DMS153 treated with DMSO at 0.1 percent for 48 hours (cell line): Measurements from ENCODE around the gene INSM1.
A peak's percentile ranks its signal among the peaks of the same experiment; 100 is the strongest.

Experiments used
- DNase-seq: peaks from one replicate; lab custom pipeline; 2025; ENCODE audit not compliant: unreplicated experiment; lab: John Stamatoyannopoulos, UW

Gene INSM1

GRCh38 chr20:20393207-20394120 is 25.6 kb downstream of the INSM1 start:
- no peak for DNase-seq

DNA sequence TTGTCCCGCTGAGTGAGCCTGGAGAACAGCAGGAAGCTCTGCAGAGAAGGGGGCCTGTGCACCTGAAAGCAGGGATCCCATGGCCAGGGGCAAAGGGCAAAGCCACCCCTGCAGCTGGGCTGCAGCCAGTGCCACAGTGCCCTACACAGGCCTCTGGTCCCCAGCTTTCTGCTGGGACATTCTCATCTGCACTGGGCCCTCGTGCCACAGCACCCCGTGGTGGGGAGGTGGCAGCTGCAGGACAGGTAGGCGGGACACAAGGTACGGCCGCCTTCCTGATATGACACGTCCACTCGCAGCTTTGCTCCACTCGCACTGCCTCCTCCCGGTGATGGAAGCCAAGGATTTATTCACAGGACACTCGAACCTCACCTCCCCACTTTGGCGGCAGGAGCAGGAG is 27.2 kb downstream of the INSM1 start:
- no peak for DNase-seq

DNA sequence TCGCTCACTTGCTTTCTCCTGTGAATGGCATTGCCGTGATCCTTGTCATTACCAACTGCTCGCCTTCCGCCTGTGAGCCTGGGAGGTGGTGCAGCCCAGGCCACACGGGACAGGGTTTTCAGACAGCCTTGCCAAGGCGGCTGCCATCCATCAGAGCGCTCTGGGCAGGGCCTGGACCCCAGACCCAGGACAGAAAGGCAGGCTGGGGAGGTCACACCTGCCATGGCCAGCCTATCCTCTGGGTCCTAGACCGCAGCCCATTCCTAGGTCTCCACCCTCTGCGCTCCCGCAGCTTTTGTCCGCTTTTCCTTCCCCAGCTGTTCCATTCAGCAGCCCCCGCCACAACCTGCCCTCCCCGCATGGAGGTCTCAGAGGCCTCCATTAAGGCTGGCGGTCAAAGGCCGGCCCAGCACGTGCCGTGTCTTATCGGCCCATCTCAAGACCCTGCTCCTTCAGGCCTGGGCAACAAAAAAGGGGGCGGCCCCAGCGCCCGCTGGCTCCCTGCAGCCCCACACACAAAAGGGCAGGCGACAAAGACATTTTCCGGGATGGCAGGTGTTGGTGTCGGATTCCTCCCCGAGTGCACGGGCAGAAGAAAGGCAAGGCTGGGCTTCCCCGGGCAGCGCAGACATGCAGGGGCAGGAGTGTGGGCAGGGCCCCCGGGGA is 28.1 kb downstream of the INSM1 start:
- DNase-seq: peak; percentile 77

GRCh38 chr20:20396794-20397193 is 28.9 kb downstream of the INSM1 start:
- no peak for DNase-seq

DNA sequence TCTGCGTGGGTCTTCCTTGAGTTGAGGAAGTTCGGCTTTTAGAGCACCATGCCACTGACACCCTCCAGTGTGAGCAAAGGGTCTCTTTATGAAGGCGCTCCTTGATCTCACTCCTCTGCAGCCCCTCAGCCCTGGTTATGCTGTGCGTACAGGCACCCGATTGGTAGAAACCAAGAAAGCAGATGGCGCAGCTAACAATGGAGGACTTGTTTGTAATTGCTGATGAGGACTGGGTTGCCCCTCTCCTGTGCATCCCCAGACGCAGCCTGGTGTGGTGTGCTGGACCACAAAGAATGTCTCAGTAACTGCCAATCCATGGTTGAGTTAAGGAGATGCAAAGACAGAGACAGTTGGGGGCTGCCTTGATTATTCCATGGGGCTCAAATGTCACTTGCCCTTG is 30.2 kb downstream of the INSM1 start:
- DNase-seq: no peak

DNA sequence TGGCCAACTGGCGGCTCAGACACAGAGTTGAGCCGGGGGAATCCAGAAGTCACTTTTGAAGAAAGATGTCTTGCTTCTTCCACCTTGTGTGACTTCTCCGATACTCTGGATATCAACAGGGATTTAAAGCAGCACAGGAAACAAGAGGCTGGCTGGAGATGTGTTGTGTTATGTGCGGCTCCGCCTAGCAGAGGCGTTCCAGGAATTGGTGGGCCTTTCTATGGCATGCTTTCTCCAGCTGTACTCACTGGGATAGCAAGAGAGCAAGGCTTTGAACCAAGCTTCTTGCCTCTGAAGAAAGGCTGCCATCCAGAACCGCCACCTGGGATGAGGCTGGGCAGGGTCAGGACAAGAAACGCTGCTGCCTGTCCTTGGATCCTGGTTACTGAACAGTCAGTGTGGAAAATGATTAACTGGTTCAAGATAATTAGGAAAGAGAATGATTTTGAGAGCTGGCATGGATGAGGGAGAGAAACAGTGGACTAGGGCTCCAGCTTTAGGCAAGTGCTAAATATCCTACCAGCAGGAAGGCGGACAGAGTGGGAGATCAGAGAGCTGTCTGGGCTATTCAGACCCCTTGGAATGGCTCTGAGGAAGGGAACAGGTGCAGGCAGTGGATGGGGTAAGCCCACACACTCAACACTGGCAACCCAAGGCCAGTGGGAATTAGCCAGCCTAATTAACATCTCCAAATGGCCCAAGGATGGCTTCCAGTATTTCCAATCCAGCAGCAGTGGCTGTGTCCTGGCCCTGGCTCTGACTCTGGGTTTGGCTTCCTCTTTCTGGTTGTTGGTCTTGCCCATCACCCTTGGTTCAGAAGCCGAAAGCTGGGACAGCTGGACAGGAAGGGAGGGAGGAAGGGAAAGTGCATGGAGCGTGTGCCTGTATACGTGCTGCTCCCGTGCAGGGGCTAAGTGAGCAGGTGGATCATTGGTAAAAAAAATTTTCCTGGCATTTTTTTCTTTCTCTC is 31.9 kb downstream of the INSM1 start:
- no peak for DNase-seq

DNA sequence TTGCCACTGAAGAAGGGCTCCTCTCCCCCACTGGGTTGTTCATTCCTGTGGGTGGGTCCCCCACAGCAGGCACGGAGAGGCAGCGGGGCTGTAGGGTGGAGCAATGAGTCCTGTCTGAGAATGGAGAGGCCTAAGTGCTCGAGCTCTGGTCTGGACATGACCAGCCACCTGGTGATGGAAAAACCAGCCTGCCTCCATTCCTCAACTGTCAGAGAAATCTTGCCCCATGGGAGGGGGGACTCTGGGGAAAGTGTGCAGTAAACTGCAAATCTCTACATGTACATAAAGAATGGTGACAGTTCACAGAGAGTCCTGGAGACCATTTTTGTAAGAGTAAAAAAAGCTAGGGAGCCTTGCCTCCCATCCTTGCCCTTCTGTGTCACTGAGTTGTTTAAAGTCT is 34.1 kb downstream of the INSM1 start:
- no peak for DNase-seq

DNA sequence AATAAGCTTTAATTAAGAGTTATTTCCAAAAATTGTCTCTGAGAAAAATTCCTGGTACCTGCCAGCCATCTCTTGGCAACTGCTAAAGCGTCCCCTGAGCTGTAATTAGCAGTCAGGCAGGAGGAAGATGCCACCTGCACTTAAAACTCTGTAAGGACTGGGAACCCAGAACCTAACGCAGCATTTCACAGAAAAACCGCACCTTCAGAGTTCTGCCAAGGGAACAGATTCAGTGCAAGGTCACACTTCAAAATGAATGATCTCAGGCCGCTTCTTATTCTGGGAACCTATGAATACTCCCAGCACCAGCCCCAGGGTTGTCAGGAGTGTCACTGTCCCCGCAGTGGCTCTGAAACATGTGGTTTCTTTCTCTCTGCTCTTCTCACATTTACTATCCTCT is 36.7 kb downstream of the INSM1 start:
- DNase-seq: no peak

- DNase-seq: no peak
These were observed 37.7 kb downstream of the INSM1 start for GRCh38 chr20:20405623-20406022.

GRCh38 chr20:20406306-20406705 is 38.4 kb downstream of the INSM1 start:
- DNase-seq: no peak

GRCh38 chr20:20407891-20408805 is 40.2 kb downstream of the INSM1 start:
- peak; percentile 59 for DNase-seq

DNA sequence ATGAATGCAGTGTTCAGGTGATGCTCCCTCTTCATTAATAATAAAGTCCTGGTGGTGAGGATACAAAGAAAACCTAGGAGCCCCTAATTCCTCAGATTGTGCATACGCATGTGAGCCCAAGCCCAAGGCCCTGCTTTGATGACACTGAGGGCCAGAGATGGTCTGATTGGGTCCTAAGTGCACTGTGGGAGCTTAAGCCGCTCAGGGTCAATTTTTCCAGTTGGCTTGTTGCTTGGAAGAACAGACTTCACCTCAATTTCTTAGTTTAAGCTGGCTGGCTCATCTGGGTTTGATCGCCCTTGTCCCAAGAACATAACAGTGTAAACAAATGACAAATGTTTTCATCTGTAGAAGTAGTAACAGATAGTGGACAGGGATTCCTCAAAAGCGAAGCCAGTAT is 41.4 kb downstream of the INSM1 start:
- DNase-seq: no peak

GRCh38 chr20:20410678-20411077 is 42.8 kb downstream of the INSM1 start:
- peak; percentile 55 for DNase-seq

GRCh38 chr20:20411402-20411801 is 43.5 kb downstream of the INSM1 start:
- DNase-seq: no peak

DNA sequence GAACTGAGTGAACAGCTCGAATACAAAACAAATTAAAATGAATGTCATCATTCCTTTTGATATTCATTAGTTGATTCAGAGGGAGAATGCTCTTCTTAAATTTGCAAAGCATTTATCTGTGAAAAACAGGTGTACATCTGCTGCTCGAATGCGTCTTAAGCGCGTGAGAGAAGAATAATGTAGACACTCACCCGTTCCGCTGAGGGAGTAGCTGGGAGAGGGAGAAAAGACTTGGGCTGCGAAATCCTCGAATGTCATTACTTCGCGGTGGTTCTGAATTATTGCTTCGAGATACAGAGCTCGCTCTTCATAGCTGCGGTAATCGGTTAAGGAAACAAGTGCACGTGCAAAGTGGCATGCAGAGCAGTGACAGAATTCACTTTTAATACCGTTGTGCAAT is 43.9 kb downstream of the INSM1 start:
- DNase-seq: no peak

- no peak for DNase-seq
These were observed 44.8 kb downstream of the INSM1 start for GRCh38 chr20:20412750-20413149.

GRCh38 chr20:20413810-20414281 is 45.9 kb downstream of the INSM1 start:
- DNase-seq: no peak

GRCh38 chr20:20414640-20415220 is 46.8 kb downstream of the INSM1 start:
- no peak for DNase-seq

DNA sequence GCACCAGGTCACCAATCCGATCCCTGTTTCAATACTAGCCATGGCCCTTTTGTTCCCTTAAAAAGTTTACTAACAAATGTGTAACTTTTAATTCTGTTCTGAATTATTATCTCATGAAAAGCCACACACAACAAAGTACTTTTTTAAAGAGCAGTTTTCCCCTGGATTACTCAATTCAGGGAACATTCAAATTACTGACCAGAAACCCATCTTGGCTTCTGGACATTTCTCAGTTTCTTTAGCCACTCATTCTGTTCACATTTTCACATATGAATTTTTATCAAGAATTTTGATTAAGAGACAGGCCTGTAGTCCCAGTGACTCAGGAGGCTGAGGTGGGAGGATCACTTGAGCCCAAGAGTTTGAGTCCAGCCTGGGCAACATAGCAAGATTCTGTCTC is 47.4 kb downstream of the INSM1 start:
- DNase-seq: no peak
